Astrocyte (in vitro differentiated cells and primary cell): ENCODE results near the gene ZNRF2. TPM values are rescaled to one million over a fixed set of nuclear protein-coding genes. Genes with fewer than 3 reads are reported as not detected.

Source experiments
- DNase-seq: peaks from one replicate; pipeline ENCODE4 v3.0.0-alpha.2; 2010; ENCODE audit warnings: low read depth
- FAIRE-seq: peaks from 2 replicates; lab custom pipeline; 2011; peaks lifted over from hg19 to GRCh38; lab: Jason Lieb, UNC
- H2AFZ ChIP-seq: 2 replicates; pipeline ENCODE4 v1.6.0; 2012; ENCODE audit warnings: low read depth, low read length, inconsistent platforms
- H3K27ac ChIP-seq: 2 replicates; pipeline ENCODE4 v1.5.1; 2011; ENCODE audit warnings: low read depth, low read length, inconsistent platforms
- H3K27me3 ChIP-seq: 2 replicates; pipeline ENCODE4 v1.6.0; 2011; ENCODE audit warnings: low read length, inconsistent platforms; ENCODE audit not compliant: insufficient read depth
- H3K36me3 ChIP-seq: 2 replicates; pipeline ENCODE4 v1.5.1; 2011; ENCODE audit warnings: low read length, inconsistent platforms; ENCODE audit not compliant: insufficient read depth
- H3K4me1 ChIP-seq: 2 replicates; pipeline ENCODE4 v1.5.1; 2011; ENCODE audit warnings: low read length, inconsistent platforms; ENCODE audit not compliant: insufficient read depth
- H3K4me2 ChIP-seq: 2 replicates; pipeline ENCODE4 v1.6.0; 2012; ENCODE audit warnings: low read length, inconsistent platforms
- H3K4me3 ChIP-seq: 2 replicates; pipeline ENCODE4 v1.5.1; 2011; ENCODE audit warnings: low read depth, mild to moderate bottlenecking, low read length, inconsistent platforms; ENCODE audit not compliant: insufficient read depth
- H3K79me2 ChIP-seq: 2 replicates; pipeline ENCODE4 v1.6.0; 2012; ENCODE audit warnings: mild to moderate bottlenecking, low read length, inconsistent platforms; ENCODE audit not compliant: insufficient read depth
- H3K9ac ChIP-seq: 2 replicates; pipeline ENCODE4 v1.6.0; 2012; ENCODE audit warnings: mild to moderate bottlenecking, low read length, inconsistent platforms
- H3K9me3 ChIP-seq: 2 replicates; pipeline ENCODE4 v1.5.1; 2012; ENCODE audit warnings: low read depth, mild to moderate bottlenecking, low read length, inconsistent platforms; ENCODE audit not compliant: insufficient read depth
- H4K20me1 ChIP-seq: 2 replicates; pipeline ENCODE4 v1.6.0; 2012; ENCODE audit warnings: low read length, inconsistent platforms; ENCODE audit not compliant: insufficient read depth
- H3K27ac Mint-ChIP-seq: one replicate; pipeline ENCODE4 v1.8.0; 2021; ENCODE audit warnings: mild to moderate bottlenecking, mixed read lengths; ENCODE audit not compliant: unreplicated experiment
- H3K27me3 Mint-ChIP-seq: one replicate; pipeline ENCODE4 v1.8.0; 2021; ENCODE audit warnings: low read depth, mixed read lengths; ENCODE audit not compliant: unreplicated experiment
- H3K36me3 Mint-ChIP-seq: one replicate; pipeline ENCODE4 v1.8.0; 2021; ENCODE audit warnings: low read depth, mixed read lengths; ENCODE audit not compliant: unreplicated experiment
- H3K4me1 Mint-ChIP-seq: one replicate; pipeline ENCODE4 v1.8.0; 2021; ENCODE audit warnings: low read depth, mixed read lengths; ENCODE audit not compliant: unreplicated experiment
- H3K4me3 Mint-ChIP-seq: one replicate; pipeline ENCODE4 v1.8.0; 2021; ENCODE audit warnings: mild to moderate bottlenecking, moderate library complexity, mixed read lengths; ENCODE audit not compliant: unreplicated experiment
- H3K9me3 Mint-ChIP-seq: one replicate; pipeline ENCODE4 v1.8.0; 2021; ENCODE audit warnings: mild to moderate bottlenecking, mixed read lengths; ENCODE audit not compliant: unreplicated experiment
- CTCF ChIP-seq: IDR thresholded peaks from 2 replicates; pipeline ENCODE4 v1.5.1; 2011; ENCODE audit warnings: low read depth, mild to moderate bottlenecking, inconsistent platforms, low read length, moderate library complexity; ENCODE audit not compliant: insufficient read depth
- EZH2 ChIP-seq: IDR thresholded peaks from 2 replicates; pipeline ENCODE4 v1.6.1; 2012; ENCODE audit warnings: mild to moderate bottlenecking, low read length, inconsistent platforms; ENCODE audit not compliant: insufficient read depth
- total RNA-seq: library from RNA; stranded (reverse); gene quantifications from 2 replicates; pipeline ENCODE4 v1.2.1, GENCODE V29; 2021

The ZNRF2 gene
- total RNA-seq, 1 donor from 2014 or later, result 9.9 TPM

GRCh38 chr7:30304177-30304884 is 19.9 kb downstream of the ZNRF2 start:
- H3K4me1 Mint-ChIP-seq, result peaks cover 7% of the 10 kb centered on the region
- no peak for DNase-seq
- H4K20me1 ChIP-seq, result no peaks in the 10 kb centered on the region
- H3K36me3 ChIP-seq, result no peaks in the 10 kb centered on the region
- H3K9me3 ChIP-seq, result no peaks in the 10 kb centered on the region
- H3K79me2 ChIP-seq, result no peaks in the 10 kb centered on the region
- H3K4me3 Mint-ChIP-seq, result no peak overlapping the region
- no peak for TF ChIP-seq CTCF
- H3K27ac ChIP-seq, result no peak overlapping the region
- H3K4me2 ChIP-seq, result no peak overlapping the region
- H3K36me3 Mint-ChIP-seq, result no peaks in the 10 kb centered on the region
- no peaks in the 10 kb centered on the region for H3K9me3 Mint-ChIP-seq
- no peaks in the 10 kb centered on the region for H3K27me3 ChIP-seq
- H2AFZ ChIP-seq, result no peak overlapping the region
- H3K4me3 ChIP-seq, result no peak overlapping the region
- no peaks in the 10 kb centered on the region for H3K27me3 Mint-ChIP-seq
- FAIRE-seq, result no peak
- no peak overlapping the region for H3K9ac ChIP-seq
- H3K4me1 ChIP-seq, result no peaks in the 10 kb centered on the region
- H3K27ac Mint-ChIP-seq, result no peak overlapping the region

- H3K4me1 ChIP-seq, result no peaks in the 10 kb centered on the region
- no peak for TF ChIP-seq EZH2
- TF ChIP-seq CTCF, result no peak
- no peaks in the 10 kb centered on the region for H3K9me3 ChIP-seq
- no peak overlapping the region for H3K4me3 ChIP-seq
- H3K4me2 ChIP-seq, result no peak overlapping the region
- Mint-ChIP-seq H3K27me3 (no peaks in the 10 kb centered on the region), H3K27ac (no peak overlapping the region), H3K36me3 (no peaks in the 10 kb centered on the region), H3K4me3 (no peak overlapping the region), H3K9me3 (no peaks in the 10 kb centered on the region), H3K4me1 (peaks cover 12% of the 10 kb centered on the region)
- no peaks in the 10 kb centered on the region for H3K27me3 ChIP-seq
- H3K36me3 ChIP-seq, result no peaks in the 10 kb centered on the region
- no peak overlapping the region for H3K27ac ChIP-seq
- H4K20me1 ChIP-seq, result no peaks in the 10 kb centered on the region
- no peak overlapping the region for H2AFZ ChIP-seq
- FAIRE-seq (no peak), DNase-seq (no peak)
- no peak overlapping the region for H3K9ac ChIP-seq
- no peaks in the 10 kb centered on the region for H3K79me2 ChIP-seq
These were observed 22.6 kb downstream of the ZNRF2 start for GRCh38 chr7:30306976-30307375.

- Histone ChIP-seq H3K27me3 (no peaks in the 10 kb centered on the region), H3K36me3 (no peaks in the 10 kb centered on the region), H3K79me2 (no peaks in the 10 kb centered on the region), H3K4me2 (no peak overlapping the region), H3K4me1 (no peaks in the 10 kb centered on the region), H3K27ac (no peak overlapping the region), H4K20me1 (no peaks in the 10 kb centered on the region), H2AFZ (no peak overlapping the region), H3K9me3 (no peaks in the 10 kb centered on the region), H3K9ac (no peak overlapping the region), H3K4me3 (no peak overlapping the region)
- Mint-ChIP-seq H3K27ac (no peak overlapping the region), H3K36me3 (no peaks in the 10 kb centered on the region), H3K9me3 (no peaks in the 10 kb centered on the region), H3K4me1 (peaks cover 21% of the 10 kb centered on the region), H3K27me3 (no peaks in the 10 kb centered on the region), H3K4me3 (no peak overlapping the region)
- FAIRE-seq, result no peak
- TF ChIP-seq CTCF, result no peak
- no peak for TF ChIP-seq EZH2
- DNase-seq, result no peak
These were observed 24.0 kb downstream of the ZNRF2 start for GRCh38 chr7:30308389-30308788.
